Stimulated activated CD4-positive, alpha-beta T cell treated with anti-CD3 and anti-CD28 coated beads, Interleukin-1b, Interleukin-23, amount 100 ng/mL, for 1 hour (primary cell): ENCODE data around the gene TAOK1.

ENCODE experiments used
- DNase-seq, 2 donors: peaks; one replicate each; pipeline ENCODE4 v3.0.0-alpha.2; 2020; ENCODE audit warnings: low read depth in 2 of 2

Gene TAOK1

DNA sequence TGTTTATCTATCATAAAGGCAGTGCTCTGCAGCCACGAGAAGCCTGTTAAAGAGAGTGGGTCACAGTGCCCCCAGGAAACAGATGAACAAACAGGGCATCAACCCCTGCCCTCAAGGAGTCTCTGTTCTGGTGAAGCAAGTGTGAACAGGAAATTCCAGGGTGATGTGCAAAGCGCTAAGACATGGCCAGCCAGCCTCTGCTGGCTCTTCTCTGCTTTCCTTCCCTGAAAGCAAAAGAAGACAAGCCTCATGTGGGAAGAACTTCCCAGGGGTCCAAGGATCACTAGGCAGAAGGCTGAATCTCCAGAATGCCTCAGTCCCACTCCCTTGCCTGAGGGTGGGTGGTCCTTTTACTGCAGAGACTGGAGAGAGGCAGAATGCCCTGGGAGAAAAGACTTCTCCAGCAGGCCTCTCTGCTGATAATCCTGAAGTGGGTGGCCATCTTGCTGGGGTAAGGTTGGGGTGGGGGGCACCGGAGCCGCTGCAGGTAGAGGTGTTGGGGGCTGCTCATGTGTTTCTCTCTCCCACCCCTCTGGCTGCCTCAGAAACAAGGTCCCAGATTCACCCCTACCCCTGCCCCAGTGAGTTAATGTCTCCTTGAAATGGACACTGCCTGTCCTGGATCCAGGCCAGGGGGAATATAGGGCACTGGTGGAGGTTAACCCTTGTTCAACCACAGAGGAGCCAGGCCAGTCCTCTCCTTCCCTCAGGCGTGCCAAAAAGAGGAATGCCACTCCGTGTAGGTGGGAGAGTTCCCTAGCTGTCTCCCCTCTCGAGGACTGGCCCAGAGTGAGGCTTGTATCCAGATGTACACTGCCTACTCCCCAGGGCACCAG, 205.2 kb downstream of the TAOK1 start:
- no peak for DNase-seq

DNA sequence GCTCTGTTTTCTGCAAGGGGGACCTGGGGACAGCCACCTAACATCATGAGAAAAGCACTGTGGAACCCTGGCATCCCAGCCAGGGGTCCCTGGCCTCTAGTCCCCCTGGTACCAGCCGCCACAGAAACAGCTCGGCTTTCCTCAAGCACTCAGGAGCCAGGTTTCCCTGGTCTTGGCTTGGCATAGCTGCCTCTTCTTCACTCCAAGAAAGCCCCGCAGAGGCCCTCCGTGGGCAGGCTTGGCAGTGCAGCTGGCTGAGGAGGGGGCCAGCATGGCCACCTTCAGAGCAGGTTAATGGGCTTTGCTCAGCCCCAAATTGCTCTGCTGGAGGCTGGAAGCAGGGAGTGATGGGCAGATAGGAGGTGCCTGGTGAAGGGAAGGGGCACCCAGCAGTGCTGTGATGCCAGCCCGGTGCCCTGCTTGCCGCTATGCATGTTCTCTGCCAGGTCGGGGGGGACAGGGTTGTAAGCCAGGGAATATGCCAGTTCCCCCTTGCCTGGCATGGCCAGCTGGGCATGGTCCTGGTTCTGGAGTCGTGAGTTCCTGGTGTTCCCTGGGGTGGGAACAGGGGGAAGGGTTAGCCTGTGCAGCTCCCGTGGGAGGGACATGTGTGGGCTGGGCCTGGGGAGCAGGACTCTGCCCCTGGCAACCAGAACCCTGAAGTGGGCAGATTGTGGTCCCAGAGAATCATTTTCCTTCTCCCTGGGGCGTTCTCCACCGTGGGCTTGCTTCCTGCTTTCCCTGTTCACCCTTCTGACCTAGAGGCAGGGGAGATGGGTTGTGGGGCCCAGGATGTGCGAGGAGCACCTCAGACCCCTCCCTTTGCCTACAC, 206.0 kb downstream of the TAOK1 start:
- DNase-seq, result no peak

DNA sequence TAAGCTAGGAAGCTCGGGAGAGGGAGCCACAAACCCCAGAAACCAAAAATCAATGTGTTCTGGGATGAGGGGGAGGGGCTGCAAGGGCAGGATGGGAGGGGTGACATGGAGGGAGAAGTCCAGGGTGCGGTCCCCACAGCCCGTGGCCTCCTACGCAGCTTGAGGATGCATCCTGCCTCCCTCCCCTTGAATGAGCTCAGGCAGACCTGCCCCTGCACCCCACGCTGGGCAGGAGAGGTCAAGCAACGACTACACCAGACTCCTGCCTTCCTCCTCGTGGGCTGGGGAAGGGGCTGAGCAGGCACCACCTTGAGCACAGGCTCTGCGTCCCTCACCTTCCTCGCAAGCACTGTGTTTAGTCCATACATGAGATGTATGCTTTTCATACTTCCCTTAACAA, 206.6 kb downstream of the TAOK1 start:
- DNase-seq, result no peak

DNA sequence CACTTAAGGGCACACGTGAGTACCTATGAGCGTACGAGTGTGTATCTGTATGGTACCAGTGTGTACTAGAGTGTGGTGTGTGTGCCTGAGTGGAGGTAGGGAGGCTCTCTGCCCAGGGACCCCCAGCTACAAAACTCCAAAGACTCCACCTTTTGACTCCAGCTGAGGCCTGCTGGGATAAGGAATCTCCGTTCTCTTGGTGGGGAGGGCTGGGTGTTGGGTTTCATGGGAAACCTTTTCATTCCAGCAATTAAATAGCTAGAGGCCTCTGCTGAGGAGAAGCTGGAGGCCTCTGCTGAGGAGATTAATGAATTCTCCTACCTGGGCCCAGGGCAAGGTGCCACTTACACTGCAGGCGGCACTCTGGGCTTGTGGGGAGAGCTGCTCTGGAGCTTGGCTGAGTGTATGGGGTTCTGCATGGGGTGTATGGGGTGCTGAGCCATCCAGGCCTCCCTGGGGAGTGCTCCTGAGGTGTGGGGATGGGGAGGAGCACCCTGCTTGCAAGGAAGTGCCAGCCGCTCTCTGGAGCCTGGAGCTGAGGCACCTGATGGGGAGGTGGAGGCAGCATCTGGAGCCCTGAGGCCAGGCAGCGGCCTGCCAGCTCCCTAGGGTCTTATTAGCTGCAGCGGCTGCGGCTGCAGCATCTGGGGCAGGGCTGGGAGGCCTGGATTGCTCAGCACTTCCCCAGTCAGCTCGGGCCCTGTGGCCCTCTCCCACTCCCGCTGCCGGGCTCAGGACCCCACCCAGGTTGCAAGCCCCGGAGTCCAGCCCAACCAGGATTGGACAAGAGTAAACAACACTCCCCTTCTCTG, 207.4 kb downstream of the TAOK1 start:
- DNase-seq, result no peak
